Hepatic stellate cell (primary cell): ENCODE results near the gene AGT.
A peak's percentile ranks its signal among the peaks of the same experiment; 100 is the strongest.
"Not testable (repeated sequence)": the region's sequence is repeated elsewhere in the genome, so short reads cannot be mapped to it uniquely, and the experiment has no call there.

ENCODE experiments used
- DNase-seq: peaks from one replicate; pipeline ENCODE4 v3.0.0; 2011; ENCODE audit warnings: low spot score

Gene AGT

DNA sequence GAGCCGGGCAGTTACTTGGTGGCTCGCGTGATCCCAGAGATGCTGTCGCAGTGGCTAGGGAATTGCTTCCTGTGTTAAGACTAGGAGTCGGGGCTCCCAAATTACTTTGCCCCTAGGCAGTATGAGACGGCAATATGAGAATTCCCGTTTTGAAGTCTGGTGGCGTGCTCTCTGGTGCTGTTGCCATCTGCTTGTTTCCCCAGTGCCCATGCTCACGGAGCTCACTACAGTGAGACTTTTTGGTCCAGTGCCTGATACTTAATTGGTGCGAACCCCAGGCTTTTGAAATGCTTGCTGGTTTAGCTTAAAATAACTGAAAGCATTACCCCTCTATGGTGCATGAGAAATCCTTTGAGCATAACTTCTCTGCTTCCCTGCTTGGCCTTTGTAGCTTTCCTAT, 22.3 kb downstream of the AGT start:
- DNase-seq: no peak

DNA sequence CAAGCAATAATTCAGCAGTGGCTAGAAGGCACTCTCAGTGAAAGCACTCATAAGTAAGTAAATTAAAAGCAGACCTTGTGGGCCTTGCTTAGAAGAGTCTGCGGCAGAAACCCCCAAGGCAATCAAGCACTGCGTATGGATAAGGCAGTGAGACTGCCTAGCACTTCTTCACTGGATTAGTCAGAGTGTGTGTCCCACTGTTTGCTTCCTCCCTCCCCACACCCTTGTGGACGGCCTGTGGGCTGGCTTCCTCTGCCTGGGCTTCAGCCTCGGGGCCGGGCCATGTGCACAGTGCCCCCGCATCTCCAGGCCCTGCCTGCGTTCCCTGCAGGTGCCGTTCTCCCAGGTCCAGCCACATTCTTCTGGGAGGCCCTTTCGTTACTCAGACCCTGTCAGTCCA, 23.8 kb downstream of the AGT start:
- DNase-seq: no peak

DNA sequence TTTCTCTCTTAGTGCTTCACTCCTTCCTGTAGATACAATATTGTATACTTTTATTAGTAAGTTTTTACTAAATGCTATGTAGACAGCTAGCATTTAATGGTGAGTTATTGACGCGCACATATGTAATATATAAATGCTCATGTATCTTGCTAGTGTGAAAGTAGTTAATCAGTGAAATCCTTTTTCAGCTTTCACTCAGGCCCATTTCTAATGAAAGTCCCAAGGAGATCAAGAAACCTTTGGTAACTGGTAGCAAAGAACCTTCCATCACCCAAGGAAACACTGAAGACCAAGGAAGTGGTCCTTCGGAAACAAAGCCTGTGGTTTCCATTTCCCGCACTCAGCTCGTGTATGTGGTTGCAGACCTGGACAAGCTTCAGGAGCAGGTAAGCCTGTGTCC, 27.2 kb downstream of the AGT start:
- DNase-seq: no peak

DNA sequence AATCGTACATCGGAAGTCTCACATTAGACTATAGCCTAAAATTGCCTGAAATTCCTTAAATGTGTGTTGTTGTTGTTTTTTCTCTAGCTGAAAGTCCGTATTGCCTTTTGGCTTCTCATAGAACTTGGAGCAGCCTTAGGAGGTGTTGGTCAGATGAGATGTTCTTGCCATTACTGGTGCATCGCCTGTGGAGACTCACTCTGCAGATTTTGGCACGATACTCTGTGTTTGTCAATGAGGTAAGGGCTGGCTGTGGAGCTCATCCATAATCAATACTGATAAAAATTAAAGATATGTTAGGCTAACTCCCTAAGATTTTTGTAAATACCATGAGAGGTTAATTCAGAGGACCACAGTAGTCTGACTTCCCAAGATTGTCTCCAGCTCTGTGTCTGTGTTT, 28.9 kb downstream of the AGT start:
- no peak for DNase-seq

DNA sequence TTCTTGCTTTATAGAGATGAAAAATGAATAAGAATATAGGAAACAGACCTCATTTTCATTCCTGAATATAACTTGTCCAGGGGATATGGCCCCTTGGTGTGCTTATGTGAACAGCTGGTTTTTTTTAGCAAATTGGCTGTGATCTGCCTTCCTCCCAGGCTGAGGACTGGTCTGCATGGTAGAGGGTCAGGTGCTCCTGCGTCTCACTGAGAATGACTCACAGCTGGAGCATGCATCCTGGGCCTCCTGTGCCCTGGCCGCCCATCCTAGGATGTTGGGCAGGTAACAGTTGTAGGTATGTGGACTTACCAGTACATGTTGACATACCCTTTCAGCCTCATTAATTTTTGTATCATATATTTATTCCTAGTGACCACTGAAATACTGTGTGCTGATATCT, 29.8 kb downstream of the AGT start:
- DNase-seq: no peak

DNA sequence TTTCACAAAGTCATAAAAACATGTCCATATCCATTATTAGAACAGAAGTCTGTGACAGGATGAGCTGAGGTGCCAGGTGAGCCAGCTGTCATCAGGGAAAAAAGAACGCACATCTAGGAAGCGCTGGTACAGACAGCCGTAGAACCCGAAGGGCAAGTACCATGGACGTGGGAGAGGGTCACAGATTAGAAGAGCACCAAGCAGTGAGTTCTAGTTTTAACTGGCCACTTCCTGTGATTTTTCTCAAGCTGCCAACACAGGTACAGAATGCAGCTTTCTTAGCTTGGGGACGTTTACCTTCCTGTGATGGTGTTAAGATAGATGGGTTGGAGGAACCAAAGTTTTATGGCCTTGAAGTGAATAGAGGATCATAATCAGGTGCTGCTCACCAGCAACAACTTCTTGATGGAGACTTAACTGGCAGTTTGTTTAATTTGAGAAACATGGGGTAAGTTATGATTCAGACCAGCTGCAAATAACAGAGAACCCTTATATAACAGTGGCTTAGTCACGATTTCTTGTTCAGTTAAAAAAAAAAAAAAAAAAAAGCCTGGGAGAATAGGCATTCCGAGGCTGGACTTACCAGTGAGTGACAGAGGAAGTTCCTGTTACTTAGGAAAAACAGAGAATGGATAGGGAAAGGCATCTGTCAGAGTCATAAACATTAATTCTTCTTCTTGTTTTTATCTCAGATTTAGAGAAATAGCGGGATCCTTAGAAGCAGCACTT, 30.9 kb downstream of the AGT start:
- peak; percentile 71 for DNase-seq

DNA sequence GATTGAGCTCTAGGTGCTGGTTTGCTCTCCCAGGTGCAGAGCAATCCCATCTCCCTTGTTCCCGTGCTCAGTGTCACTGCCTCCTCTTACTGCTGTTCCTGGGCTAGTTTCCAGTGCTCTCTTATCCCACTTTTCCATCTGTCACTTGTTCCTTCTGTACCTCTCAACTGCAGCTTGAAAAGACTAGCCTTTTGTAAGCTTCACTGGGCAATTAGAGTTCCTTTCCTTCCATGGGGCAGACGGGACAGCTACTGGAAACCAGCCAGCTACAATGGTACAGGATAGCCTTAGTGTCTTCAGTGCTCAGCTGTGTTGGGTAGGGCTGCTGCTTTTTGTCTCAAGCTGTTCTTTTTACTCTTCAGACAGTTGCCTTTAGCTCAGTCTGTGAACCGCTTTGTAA, 31.6 kb downstream of the AGT start:
- DNase-seq: no peak

DNA sequence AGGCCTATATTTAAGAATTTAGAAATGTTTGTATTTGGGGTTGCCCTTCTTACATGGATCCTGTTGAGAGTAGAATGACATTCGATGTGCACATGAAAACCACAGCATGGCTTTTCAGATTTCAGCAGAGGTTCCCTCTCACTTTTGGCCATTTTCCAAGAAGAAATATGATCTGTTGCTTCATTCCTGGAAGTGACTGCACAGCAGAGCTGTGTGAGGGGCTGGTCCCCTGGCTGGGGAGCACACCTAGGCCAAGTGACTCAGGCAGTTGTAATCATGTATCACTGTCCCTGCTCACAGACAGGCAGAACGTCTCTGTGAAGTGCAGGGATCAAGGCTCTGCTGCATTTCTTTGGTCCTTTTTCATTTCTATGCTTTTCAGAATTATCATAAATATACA, 32.3 kb downstream of the AGT start:
- no peak for DNase-seq

DNA sequence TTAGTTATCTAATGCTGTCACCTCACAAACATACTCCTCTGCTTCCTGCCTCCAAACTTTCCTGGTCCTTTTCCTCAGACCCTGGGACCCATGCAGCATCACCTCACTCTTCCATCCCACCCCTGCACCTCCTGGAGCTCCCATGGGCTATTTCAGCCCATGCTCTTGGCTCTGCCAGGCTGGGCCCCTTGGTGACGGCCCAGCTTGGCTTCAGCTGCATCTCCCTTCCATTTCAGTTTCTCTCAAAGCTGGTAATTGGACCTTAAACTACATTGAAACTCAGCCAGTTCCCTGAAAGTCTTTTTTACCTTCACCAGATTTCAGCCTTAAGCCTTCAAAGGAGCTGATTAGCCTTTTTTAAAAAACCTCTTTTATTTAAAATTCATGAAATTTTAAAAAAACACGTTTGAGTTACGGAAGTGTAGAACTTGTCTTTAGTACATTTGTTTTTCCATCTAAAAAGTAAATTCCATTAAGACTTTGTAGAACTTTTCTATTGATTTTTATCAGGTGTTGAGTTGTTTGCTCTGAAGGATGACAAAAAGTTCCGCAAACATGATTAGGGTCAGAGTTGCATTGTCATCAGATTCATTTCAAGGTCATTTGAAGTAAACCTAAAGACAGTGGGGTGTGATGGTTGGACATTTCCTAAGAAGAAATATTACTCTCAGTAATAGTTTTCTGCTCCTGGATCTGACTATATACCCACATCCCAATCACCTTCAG, 33.5 kb downstream of the AGT start:
- no peak for DNase-seq

DNA sequence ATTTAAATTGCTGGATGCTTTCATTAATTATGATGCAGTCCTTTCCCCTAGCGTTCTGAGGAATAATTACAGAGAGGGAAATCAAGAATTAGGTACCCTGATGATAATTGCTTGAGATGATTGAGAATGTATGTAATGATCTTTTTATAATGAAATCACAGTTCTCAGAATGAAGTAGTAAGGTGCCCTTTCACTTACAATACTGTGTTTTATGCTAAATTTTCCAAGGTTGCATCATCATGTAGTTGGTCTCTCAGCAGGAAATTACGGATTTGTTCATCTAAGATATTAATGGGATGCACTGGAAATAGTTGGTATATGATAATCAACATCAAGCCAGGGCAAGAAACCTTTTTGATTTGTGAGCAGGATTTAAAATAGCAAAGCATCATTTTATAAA, 34.1 kb downstream of the AGT start:
- no peak for DNase-seq

DNA sequence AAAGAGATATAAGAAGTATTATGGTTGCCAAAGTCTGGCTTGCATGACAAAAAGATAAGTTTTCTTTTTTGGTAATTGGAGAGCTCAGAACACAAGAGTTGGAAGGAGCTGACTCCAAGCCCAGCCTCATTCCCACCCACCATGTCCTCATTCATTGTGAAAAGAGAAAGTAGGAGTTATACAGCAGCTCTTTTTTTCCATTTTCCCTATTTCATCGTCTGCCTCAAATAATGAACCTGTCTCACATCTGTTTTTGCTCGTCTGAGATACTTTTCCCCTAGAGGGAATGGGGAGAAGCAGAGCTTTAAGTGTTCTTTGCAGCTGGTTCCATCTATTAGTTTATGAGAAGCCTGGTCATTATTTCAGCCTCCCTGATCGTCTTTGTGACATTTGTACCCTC, 34.7 kb downstream of the AGT start:
- DNase-seq: no peak

DNA sequence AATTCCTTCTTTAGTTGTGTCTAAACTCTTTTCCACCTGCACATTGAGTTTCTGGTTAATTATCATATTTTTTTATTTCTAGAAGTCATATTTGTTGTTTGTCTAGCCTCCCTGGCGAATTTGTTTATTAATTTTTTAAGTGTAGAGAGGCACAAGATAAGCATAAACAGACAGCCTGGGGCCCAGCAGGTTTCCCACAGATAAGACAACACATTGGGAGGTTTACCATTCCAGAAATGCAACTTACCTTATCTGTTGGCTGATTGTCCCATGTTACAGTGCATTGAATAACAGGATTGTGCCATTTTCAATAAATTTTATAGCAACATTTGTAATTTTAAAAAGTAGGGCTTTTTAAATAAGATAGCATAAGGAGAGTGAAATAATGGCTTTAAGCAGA, 36.7 kb downstream of the AGT start:
- no peak for DNase-seq

DNA sequence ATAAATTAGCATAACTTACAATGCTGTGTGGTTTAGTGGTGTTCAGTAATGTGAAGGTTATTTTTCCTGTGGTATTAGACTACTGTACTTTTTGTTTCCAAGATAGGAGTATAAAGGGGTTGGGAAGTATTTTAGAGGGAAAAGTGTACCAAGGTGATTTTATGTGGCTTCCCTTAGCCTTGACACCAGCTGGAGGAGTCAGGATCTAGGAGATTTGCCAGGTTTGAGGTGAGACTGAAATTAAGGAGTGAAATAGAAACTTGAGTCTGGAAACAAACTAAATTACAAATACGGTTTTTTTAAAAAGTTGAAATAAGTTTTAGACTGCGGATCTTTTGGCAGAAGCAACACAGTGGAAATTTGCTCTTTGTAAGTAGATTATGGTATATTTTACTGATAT, 39.3 kb downstream of the AGT start:
- DNase-seq: no peak

DNA sequence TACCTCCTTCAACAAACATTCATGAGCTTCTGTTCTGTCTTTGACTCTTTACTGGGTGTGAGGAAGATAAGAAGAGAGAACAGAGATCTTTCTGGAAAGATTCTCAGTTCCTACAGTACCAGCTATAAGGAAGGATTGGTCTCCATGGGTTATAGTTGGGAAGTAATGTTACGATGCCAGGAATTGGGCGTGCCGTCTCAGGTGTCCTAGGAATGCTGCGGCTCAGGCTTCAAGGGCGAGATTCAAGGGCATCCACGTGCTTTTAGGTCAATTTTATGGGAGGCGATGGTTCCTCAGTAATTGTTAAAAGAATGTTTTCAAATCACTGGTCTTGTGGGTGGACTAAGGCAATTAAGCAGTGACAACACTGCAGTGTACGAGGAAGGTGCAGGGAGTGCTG, 44.4 kb downstream of the AGT start:
- DNase-seq: no peak

DNA sequence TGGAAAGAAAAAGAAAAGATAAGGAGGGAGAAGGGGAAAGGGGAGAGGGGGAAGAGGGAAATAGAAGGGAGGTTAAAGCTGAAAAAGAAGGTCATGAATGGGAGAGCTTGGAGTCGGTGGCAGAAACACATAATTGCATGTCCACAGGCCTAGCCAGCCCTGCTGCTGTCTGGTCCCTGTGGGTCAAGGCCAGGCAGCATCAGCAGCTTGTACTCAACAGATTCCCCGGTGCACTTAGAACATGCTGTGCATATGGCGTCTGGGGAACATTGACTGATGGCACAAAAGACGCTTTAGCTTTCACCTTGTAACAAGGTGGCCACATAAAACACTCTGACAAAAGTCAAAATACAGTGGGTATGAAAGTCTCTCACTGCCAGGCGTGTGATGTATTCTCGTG, 45.7 kb downstream of the AGT start:
- DNase-seq: no peak

DNA sequence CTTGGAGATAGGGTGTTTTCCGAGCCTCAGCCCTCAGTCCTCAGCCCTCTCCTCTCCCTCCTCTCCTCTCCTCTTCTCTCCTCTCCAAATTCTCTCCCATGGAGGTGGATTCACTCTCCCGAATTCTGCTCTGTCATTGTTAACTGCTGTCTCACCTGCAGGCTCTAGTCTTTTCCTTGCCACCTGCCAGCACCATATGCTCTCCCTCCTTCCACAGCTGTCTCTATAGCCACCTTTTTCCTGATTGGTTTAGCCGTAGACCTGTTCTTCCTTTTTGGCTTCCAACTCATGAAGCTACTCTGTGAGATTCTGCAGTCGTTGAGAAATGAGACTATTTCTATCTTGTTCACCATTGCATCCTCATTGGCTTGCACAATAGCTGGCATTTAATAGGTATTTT, 51.9 kb downstream of the AGT start:
- DNase-seq: no peak

DNA sequence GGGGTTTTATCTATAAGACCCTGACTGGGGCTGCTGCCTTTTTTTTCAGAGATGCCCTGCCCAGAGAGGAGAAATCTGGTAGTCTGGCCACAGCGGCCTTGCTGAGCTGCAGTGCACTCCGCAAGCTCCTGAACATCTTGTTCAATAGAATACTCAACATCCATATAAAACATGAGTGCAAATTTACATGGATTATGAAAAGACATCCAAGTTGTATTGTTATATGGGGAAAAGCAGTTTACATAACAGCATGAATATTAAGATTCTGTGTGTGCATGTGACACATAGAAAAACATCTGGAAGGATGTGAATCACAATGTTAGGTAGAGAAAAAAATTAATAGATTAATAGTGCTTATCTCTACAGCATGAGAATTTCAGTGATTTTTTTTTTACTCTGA, 55.2 kb downstream of the AGT start:
- DNase-seq: no peak

DNA sequence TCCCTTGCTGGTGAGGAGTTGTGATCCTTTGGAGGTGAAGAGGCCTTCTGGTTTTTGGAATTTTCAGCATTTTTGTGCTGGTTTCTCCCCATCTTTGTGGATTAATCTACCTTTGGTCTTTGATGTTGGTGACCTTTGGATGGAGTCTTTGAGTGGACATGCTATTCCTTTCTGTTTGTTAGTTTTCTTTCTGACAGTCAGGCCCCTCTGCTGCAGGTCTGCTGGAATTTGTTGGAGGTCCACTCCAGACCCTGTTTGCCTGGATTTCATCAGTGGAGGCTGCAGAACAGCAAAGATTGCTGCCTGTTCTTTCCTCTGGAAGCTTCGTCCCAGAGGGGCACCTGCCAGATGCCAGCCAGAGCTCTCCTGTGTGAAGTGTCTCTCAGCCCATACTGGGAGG, 55.8 kb downstream of the AGT start:
- not testable (repeated sequence) for DNase-seq

DNA sequence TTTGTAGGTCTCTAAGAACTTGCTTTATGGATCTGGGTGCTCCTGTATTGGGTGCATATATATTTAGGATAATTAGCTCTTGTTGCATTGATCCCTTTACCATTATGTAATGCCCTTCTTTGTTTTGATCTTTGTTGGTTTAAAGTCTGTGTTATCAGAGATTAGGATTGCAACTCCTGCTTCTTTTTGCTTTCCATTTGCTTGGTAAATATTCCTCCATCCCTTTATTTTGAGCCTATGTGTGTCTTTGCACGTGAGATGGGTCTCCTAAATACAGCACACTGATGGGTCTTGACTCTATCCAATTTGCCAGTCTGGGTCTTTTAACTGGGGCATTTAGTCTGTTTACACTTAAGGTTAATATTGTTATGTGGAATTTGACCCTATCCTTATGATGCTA, 57.2 kb downstream of the AGT start:
- not testable (repeated sequence) for DNase-seq
